Cerebellar cortex (tissue), 1 donor: ENCODE data around the gene CENPT.

ENCODE experiments used
- DNase-seq: peaks from one replicate; pipeline ENCODE4 v3.0.0-alpha.2; 2015; ENCODE audit warnings: low spot score

CENPT gene

DNA sequence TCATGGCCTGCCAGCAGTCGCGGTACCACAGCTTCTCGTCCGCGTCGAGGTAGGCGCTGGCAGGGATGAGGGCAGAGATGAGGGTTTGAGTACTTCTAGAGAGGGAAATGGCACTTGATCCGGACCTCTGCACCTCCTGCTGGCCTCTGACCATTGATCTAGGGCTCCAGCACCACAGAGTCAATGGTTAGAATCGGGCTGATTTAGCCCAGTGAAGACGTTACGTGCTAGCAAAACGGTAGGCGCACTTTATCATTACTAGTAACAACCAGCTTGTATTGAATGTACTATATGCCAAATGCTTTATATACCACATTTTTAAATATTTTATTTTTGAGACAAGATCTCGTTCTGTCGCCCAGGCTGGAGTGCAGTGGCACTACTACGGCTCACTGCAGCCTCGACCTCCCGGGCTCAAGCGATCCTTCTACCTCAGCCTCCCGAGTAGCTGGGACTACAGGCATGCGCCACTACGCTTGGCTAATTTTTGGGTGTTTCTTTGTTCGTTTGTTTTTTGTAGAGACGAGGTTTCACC lies 40.3 kb downstream of the CENPT start:
- no peak for DNase-seq

GRCh38 chr16:67806428-67807147 lies 40.9 kb downstream of the CENPT start, which contains the start of the genes RANBP10 and TSNAXIP1:
RANBP10 (minus strand) TSS chr16:67806560; CDS start chr16:67806536, 24 bp downstream.
TSNAXIP1 (plus strand) TSS chr16:67806889; CDS start chr16:67807150, 261 bp downstream.
- peak; percentile 100 for DNase-seq

GRCh38 chr16:67805718-67806427 lies 41.6 kb downstream of the CENPT start:
- no peak for DNase-seq

GRCh38 chr16:67804853-67805542 lies 42.5 kb downstream of the CENPT start:
- DNase-seq = no peak

- no peak for DNase-seq
Observed at GRCh38 chr16:67803894-67804293, 43.6 kb downstream of the CENPT start.

- DNase-seq = no peak
Observed at GRCh38 chr16:67801883-67802282, 45.6 kb downstream of the CENPT start.

DNA sequence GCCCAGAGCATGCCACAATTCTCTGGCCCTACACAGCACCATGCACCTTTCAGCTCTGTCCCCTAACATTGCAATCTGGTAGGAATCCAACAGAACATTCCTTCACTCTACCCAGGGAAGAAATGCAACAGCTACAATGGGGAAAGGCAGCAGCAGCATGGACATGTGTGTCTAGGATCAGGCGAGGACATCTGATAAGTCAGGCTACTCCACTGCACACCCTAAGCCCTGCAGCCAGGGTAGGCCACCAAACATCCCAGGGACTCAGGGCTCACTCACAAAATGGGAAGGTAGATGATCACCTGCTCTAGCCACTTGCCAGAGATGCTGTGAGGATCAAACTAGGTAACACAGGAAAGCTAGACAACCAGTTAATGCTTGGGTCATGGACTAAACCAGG lies 46.3 kb downstream of the CENPT start:
- no peak for DNase-seq

DNA sequence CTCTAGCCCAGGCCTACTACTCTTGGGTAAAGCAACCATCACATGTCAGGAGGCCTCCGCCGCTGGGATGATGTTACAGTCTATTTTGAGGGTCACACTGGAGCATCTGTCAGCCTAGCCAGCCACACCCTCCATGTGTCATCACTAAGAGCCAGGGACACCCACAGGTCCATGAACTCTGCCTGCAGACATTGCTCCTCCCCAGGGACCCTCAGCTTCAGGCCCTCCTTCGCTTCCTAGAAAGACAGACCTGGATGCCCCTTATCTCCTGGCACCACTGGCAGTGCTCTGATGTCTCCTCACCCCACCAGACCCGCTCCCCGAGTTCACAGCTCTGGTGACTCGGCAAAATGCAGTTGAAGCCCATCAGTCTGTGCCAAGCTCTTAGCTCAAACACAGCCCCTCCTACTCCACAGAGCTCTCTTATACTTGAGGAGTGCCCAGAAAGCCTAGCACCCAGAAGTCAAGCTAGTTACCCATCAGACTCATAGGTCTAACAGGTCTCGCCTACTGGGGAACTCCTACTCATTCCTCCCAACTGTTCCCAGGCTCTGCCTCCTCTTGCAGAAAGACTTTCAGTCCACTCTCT lies 47.1 kb downstream of the CENPT start:
- DNase-seq = no peak

DNA sequence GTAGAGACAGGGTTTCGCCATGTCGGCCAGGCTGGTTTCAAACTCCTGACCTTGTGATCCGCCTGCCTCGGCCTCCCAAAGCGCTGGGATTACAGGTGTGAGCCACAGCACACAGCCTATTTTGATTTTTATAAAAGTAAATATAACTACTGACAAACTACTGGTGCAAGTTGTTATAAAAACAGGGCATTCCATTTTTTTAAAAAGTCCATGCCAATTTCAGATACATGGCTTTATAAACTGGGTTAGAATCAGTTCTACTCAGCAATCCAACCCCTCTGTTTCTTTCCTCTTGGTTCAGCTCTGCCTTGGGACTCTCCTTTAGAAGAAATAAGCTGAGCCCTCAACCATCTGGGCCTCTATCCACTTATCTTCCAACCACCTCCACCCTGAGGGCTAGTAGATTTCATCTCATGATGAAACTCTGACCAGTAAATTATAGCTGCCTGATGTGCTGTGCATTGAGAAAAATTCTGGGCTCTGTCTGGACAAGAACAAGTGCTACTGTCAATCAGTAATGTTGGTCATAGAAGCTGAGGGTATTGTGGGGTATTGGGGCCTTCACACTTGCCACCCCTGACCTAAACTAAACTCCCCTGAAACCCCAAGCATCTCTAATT lies 51.3 kb downstream of the CENPT start:
- DNase-seq = no peak

GRCh38 chr16:67790071-67790470 lies 57.4 kb downstream of the CENPT start:
- no peak for DNase-seq

GRCh38 chr16:67786491-67786890 lies 61.0 kb downstream of the CENPT start:
- DNase-seq = no peak

- DNase-seq = no peak
Observed at GRCh38 chr16:67783353-67783725, 64.2 kb downstream of the CENPT start.

- no peak for DNase-seq
Observed at GRCh38 chr16:67782567-67783352, 64.7 kb downstream of the CENPT start.

DNA sequence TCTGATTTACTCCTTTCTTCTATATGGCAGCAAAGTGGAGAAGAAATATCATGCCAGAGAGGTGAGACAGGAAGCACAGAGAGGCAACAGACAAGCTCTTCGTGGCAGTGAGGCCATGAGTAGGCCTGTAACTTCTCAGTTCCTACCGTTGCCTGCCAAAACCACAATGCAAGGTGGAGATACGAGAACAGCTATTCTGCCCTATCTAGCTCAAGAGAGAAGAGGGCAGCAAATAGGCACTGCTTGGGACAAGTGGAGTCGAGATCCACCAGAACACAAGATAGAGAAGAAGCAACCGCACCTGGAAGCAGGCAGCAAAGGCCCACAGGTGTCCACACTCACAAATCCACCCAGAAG lies 66.0 kb downstream of the CENPT start:
- DNase-seq = no peak

DNA sequence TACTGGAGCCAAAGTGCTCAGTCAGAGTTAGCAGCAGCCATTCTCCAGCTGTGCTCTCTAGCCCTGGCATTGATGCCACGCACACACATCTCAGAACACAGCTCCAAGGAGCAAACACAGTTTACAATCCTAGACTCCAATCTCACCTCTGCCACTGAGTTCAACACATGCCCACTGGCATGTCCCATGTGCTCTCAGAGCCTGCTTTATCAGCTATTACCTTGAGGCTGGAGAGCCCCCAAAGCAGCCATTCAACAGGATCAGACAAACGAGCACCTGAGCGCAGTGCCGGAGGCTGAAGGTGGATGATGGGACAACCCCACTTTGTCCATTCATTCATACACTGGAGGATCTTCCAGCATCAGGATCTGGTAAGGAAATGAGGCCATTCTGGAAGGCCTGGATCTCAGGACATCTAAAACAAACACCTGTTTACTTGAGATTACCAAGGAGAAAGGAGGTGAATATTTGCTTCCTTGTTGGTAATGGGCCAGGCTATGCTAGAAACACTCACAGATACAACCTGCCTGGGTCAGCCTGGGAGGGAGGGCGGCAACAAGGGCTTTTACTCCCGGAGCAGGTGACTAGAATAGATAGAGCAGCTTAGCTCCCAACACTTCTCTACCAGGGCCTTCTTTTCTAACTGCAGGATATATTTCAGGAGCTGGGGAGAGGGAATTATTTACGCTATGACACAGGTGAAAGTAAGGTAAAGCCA lies 66.5 kb downstream of the CENPT start:
- no peak for DNase-seq

GRCh38 chr16:67779256-67780014 lies 68.1 kb downstream of the CENPT start:
- DNase-seq = no peak
